Neuronal stem cell (in vitro differentiated cells): ENCODE results near the gene LIMS1.

Experiments used
- DNase-seq: peaks from one replicate; pipeline ENCODE4 v3.0.0-alpha.2; 2013; ENCODE audit warnings: low spot score
- H2AFZ ChIP-seq: one replicate; pipeline ENCODE4 v1.6.1; 2013; ENCODE audit warnings: mild to moderate bottlenecking, low read length, inconsistent platforms
- H2AK5ac ChIP-seq: 2 replicates; pipeline ENCODE4 v1.6.1; 2013; ENCODE audit warnings: low read depth, mild to moderate bottlenecking, inconsistent platforms, low read length, moderate library complexity, mixed read lengths
- H2BK120ac ChIP-seq: 2 replicates; pipeline ENCODE4 v1.6.1; 2013; ENCODE audit warnings: low read depth, mild to moderate bottlenecking, inconsistent platforms, low read length, moderate library complexity, mixed read lengths
- H2BK12ac ChIP-seq: one replicate; pipeline ENCODE4 v1.6.1; 2013; ENCODE audit warnings: low read length, inconsistent platforms
- H2BK15ac ChIP-seq: 2 replicates; pipeline ENCODE4 v1.6.1; 2013; ENCODE audit warnings: mild to moderate bottlenecking, low read length, inconsistent platforms, mixed read lengths
- H2BK5ac ChIP-seq: one replicate; pipeline ENCODE4 v1.6.1; 2013; ENCODE audit warnings: inconsistent platforms, mild to moderate bottlenecking, low read length, moderate library complexity
- H3K14ac ChIP-seq: one replicate; pipeline ENCODE4 v1.6.1; 2013; ENCODE audit warnings: low read length, inconsistent platforms
- H3K18ac ChIP-seq: 2 replicates; pipeline ENCODE4 v1.6.1; 2013; ENCODE audit warnings: low read length, inconsistent platforms
- H3K23ac ChIP-seq: 2 replicates; pipeline ENCODE4 v1.6.1; 2013; ENCODE audit warnings: low read depth, mild to moderate bottlenecking, mixed read lengths, low read length, inconsistent platforms; ENCODE audit not compliant: poor library complexity
- H3K27ac ChIP-seq: replicated peaks from 3 replicates; pipeline ENCODE4 v1.5.1; 2013; ENCODE audit warnings: low read length, inconsistent platforms
- H3K27me3 ChIP-seq, 3 experiments: 2 replicates each; pipeline ENCODE4 v1.6.1; 2013; ENCODE audit warnings: low read length in 3 of 3, mild to moderate bottlenecking in 2 of 3, inconsistent platforms in 1 of 3, low read depth in 1 of 3, mixed read lengths in 1 of 3, moderate library complexity in 1 of 3; ENCODE audit not compliant: control insufficient read depth in 3 of 3, insufficient read depth in 3 of 3
- H3K36me3 ChIP-seq, 2 donors: replicated peaks in 1 of 2; 2 replicates each; pipeline ENCODE4 v1.6.1; 2013; ENCODE audit warnings: low read length in 2 of 2; ENCODE audit not compliant: control insufficient read depth in 2 of 2, insufficient read depth in 2 of 2
- H3K4ac ChIP-seq: 2 replicates; pipeline ENCODE4 v1.6.1; 2013; ENCODE audit warnings: inconsistent platforms, mild to moderate bottlenecking, low read length, moderate library complexity
- H3K4me1 ChIP-seq, 2 donors: 1 replicate in 1 of 2; 2 replicates in 1 of 2; pipeline ENCODE4 v1.6.1; 2013; ENCODE audit warnings: low read length in 2 of 2, low read depth in 1 of 2; ENCODE audit not compliant: control insufficient read depth in 2 of 2, insufficient read depth in 1 of 2
- H3K4me2 ChIP-seq: one replicate; pipeline ENCODE4 v1.6.1; 2013; ENCODE audit warnings: mild to moderate bottlenecking, low read length, inconsistent platforms; ENCODE audit not compliant: insufficient read depth, poor library complexity, severe bottlenecking
- H3K4me3 ChIP-seq, 2 donors: 2 replicates each; pipeline ENCODE4 v1.5.1; 2013; ENCODE audit warnings: low read length in 2 of 2, mild to moderate bottlenecking in 2 of 2, inconsistent platforms in 1 of 2, moderate library complexity in 1 of 2
- H3K79me1 ChIP-seq: one replicate; pipeline ENCODE4 v1.6.1; 2013; ENCODE audit warnings: low read depth, mild to moderate bottlenecking, inconsistent platforms, low read length, moderate library complexity
- H3K9ac ChIP-seq: one replicate; pipeline ENCODE4 v1.6.1; 2013; ENCODE audit warnings: mild to moderate bottlenecking, low read depth, low read length, inconsistent platforms; ENCODE audit not compliant: poor library complexity
- H3K9me3 ChIP-seq, 2 donors: replicated peaks in 1 of 2; 2 replicates each; pipeline versions ENCODE3 to v1.6.1; 2013; ENCODE audit warnings: low read length in 2 of 2, mild to moderate bottlenecking in 2 of 2, inconsistent platforms in 1 of 2, low read depth in 1 of 2, mixed read lengths in 1 of 2, moderate library complexity in 1 of 2; ENCODE audit not compliant: control insufficient read depth in 2 of 2, insufficient read depth in 1 of 2
- H4K8ac ChIP-seq: one replicate; pipeline ENCODE4 v1.6.1; 2013; ENCODE audit warnings: low read depth, mild to moderate bottlenecking, inconsistent platforms, low read length, moderate library complexity
- H4K91ac ChIP-seq: one replicate; pipeline ENCODE4 v1.6.1; 2013; ENCODE audit warnings: low read length, low read depth, mild to moderate bottlenecking, inconsistent platforms; ENCODE audit not compliant: poor library complexity
- WGBS, 2 donors: extraction: QIAGEN DNeasy Blood & Tissue Kit; methylation state at CpG; one replicate each; pipeline ENCODE4 v1.1.7; 2013; ENCODE audit warnings: missing lambda C conversion rate in 2 of 2, mixed read lengths in 1 of 2; ENCODE audit not compliant: insufficient read length in 2 of 2, insufficient replicate concordance in 1 of 2; ENCODE audit errors: extremely low coverage in 2 of 2; 5-methylcytosine and 5-hydroxymethylcytosine counted together

LIMS1 gene

DNA sequence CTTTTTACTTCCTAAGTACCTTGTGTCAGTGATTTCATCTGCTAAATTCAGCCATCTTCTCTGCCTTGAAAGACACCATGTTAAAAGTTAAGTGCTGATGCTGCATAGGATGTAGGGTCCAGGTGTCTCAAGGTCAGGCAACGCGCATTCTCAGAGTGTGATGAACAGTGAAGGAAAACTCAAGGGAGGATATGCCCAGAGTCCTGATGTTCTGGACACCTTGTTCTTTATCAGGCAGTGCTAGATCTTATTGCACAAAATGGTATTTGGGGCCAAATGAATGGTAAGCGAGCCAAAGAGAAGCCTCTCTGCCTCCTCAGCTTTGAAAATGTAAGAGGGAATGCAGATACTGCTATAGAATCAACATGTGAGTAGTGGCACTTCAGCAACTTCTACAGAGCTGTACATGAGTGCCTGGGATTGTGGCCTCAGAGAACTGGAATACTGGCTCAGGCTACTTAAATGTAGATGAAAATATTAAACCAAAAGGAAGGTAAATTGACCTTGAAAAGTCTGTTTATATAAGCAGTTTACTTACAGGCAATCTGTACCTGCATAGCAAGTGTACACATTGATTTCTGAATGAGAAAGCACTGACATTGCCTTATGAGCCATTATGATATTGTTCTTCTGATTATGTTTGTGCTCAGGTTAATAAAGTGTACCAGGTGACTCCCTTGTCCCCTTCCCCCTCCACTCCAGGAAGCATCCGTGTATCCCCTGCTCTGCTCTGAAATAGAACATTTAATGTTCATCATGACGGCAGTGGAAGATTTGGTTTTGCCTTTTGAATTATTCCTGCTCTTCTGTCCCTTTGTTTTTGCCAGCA, 98.3 kb downstream of the LIMS1 start:
- peaks cover 11 to 25% of the 10 kb centered on the region in 2 donors for H3K4me1 ChIP-seq
- no peak overlapping the region for H3K4ac ChIP-seq
- no peak overlapping the region for H3K4me3 ChIP-seq
- H2BK15ac ChIP-seq, result no peak overlapping the region
- no peak overlapping the region for H4K91ac ChIP-seq
- H3K9ac ChIP-seq, result no peak overlapping the region
- no peak overlapping the region for H2AFZ ChIP-seq
- no peak overlapping the region for H3K27ac ChIP-seq
- no peak overlapping the region for H2BK120ac ChIP-seq
- H3K4me2 ChIP-seq, result no peak overlapping the region
- H2AK5ac ChIP-seq, result no peak overlapping the region
- no peak overlapping the region for H3K18ac ChIP-seq
- H4K8ac ChIP-seq, result no peak overlapping the region
- H3K23ac ChIP-seq, result no peak overlapping the region
- no peak overlapping the region for H2BK5ac ChIP-seq
- H3K9me3 ChIP-seq, result no peaks in the 10 kb centered on the region
- WGBS, 2 donors, result no CpG with 5 or more reads among the region's 5 CpGs
- no peaks in the 10 kb centered on the region for H3K79me1 ChIP-seq
- no peak overlapping the region for H2BK12ac ChIP-seq
- H3K14ac ChIP-seq, result no peak overlapping the region
- no peaks in the 10 kb centered on the region for H3K36me3 ChIP-seq
- no peaks in the 10 kb centered on the region for H3K27me3 ChIP-seq
- no peak for DNase-seq

DNA sequence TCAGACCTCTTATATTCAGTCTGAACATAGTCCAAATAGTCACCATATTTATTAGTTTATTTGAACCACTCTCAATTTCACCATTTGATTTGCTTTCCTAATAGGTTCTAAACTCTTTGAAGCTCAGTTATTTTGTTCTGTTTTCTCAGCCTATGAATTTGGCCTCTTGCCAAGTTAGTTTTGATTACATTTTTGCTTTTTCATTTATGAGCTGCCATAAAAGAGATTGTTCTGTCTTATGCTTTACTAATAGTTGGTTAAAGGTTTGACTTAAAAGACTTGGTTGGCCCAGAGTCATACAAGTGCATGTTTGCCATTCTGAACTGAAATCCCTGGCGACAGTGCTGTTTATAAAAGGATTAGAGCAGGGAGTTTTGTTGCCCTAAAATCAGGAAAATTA, 99.1 kb downstream of the LIMS1 start:
- Histone ChIP-seq H3K18ac (no peak overlapping the region), H2BK15ac (no peak overlapping the region), H3K9ac (no peak overlapping the region), H3K27ac (no peak overlapping the region), H2BK120ac (no peak overlapping the region), H2AK5ac (no peak overlapping the region), H4K91ac (no peak overlapping the region), H3K79me1 (no peaks in the 10 kb centered on the region), H4K8ac (no peak overlapping the region), H2AFZ (no peak overlapping the region), H2BK5ac (no peak overlapping the region), H3K4ac (no peak overlapping the region), H2BK12ac (no peak overlapping the region), H3K36me3 (no peaks in the 10 kb centered on the region), H3K4me2 (no peak overlapping the region), H3K4me3 (no peak overlapping the region), H3K27me3 (no peaks in the 10 kb centered on the region), H3K4me1 (peaks cover 7 to 18% of the 10 kb centered on the region in 2 donors), H3K9me3 (no peaks in the 10 kb centered on the region), H3K14ac (no peak overlapping the region), H3K23ac (no peak overlapping the region)
- DNase-seq, result no peak
- WGBS, 2 donors, result no CpG with 5 or more reads among the region's 1 CpG

DNA sequence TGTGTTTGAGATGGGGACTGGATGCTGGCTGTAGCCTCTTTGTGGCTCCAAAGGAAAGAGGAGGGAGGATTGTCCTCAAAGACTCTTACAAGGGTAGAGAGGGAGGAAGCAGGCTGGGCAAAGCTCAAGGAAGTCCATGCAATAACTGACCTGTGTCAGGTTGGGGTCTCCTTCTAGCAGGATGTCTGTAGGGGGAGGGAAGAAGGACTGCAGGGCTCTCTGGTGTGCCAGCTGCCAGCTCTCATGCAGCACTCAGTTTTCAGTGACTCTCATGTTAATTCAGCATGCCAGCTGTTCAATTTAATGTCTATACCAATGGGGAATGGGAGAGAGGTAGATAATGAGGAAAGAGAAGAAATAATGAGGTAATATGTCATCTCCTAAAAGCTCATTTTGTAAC, 99.7 kb downstream of the LIMS1 start:
- H2BK120ac ChIP-seq, result no peak overlapping the region
- no peak overlapping the region for H3K4me2 ChIP-seq
- no peak for DNase-seq
- H3K23ac ChIP-seq, result no peak overlapping the region
- H2AFZ ChIP-seq, result no peak overlapping the region
- peaks cover 7 to 18% of the 10 kb centered on the region in 2 donors for H3K4me1 ChIP-seq
- no peak overlapping the region for H3K14ac ChIP-seq
- H3K27ac ChIP-seq, result no peak overlapping the region
- no peak overlapping the region for H2AK5ac ChIP-seq
- no peak overlapping the region for H2BK5ac ChIP-seq
- H3K27me3 ChIP-seq, result no peaks in the 10 kb centered on the region
- H4K8ac ChIP-seq, result no peak overlapping the region
- H3K9ac ChIP-seq, result no peak overlapping the region
- no peak overlapping the region for H3K4ac ChIP-seq
- H3K18ac ChIP-seq, result no peak overlapping the region
- no peaks in the 10 kb centered on the region for H3K36me3 ChIP-seq
- no peaks in the 10 kb centered on the region for H3K9me3 ChIP-seq
- no peak overlapping the region for H4K91ac ChIP-seq
- H2BK15ac ChIP-seq, result no peak overlapping the region
- no peaks in the 10 kb centered on the region for H3K79me1 ChIP-seq
- H3K4me3 ChIP-seq, result no peak overlapping the region
- no peak overlapping the region for H2BK12ac ChIP-seq

DNA sequence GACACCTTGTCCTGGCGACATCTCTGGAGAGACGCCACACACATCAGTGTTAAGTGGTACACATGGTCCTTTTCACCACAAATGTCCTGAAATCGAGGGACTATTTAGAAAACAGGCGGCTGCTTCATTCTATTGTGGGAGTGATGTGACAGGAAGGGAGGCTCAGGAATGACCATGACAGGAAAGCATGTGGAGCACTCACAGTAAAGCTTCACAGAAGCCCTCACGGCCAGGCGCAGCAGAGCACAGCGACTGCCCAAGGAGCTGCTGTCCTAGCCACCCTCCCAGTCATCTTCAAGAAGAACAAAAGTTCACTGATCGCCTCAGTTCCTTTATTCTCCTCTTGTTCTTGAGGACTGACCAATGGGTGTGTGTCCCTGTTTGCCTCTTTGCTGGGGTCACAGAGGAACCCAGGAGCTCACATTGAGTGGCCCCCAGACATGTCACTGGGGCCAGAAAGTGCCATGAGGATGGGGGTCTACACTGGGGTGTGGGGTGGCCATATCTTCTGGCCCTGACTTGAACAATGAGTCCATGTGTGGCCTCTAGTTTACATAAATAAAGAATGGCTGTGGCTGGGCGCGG, 100.4 kb downstream of the LIMS1 start:
- Histone ChIP-seq H3K27ac (no peak overlapping the region), H2BK5ac (no peak overlapping the region), H3K9me3 (no peaks in the 10 kb centered on the region), H3K14ac (no peak overlapping the region), H3K4ac (no peak overlapping the region), H3K4me1 (peaks cover 7 to 18% of the 10 kb centered on the region in 2 donors), H2AK5ac (no peak overlapping the region), H3K79me1 (no peaks in the 10 kb centered on the region), H3K9ac (no peak overlapping the region), H3K4me3 (no peak overlapping the region), H2AFZ (no peak overlapping the region), H3K23ac (no peak overlapping the region), H2BK12ac (no peak overlapping the region), H4K91ac (no peak overlapping the region), H2BK120ac (no peak overlapping the region), H3K36me3 (no peaks in the 10 kb centered on the region), H3K18ac (no peak overlapping the region), H4K8ac (no peak overlapping the region), H3K27me3 (no peaks in the 10 kb centered on the region), H3K4me2 (no peak overlapping the region), H2BK15ac (no peak overlapping the region)
- no peak for DNase-seq
- no CpG with 5 or more reads among the region's 10 CpGs for WGBS, 2 donors
